B cell (primary cell): ENCODE results near the gene CSRP2. TPM values are rescaled to one million over a fixed set of nuclear protein-coding genes. Genes with fewer than 3 reads are reported as not detected.

Experiments
- ATAC-seq: fragments of 200-7000 bp; cut with Tn5 transposase; one replicate; pipeline ENCODE4 v1.10.0; 2021; ENCODE audit warnings: low read depth, mild to moderate bottlenecking, moderate number of reproducible peaks, moderate library complexity
- CTCF ChIA-PET: fragments of 350-600 bp; sonication (Branson Sonifier 250); formaldehyde crosslinking; loops from one replicate; lab custom pipeline; 2021; ENCODE audit warnings: antibody characterized with exemption, inconsistent platforms; lab: Charles Lee
- POLR2A ChIA-PET: fragments of 350-600 bp; sonication (Branson Sonifier 250); formaldehyde crosslinking; loops from one replicate; lab custom pipeline; 2021; ENCODE audit warnings: antibody characterized with exemption; lab: Charles Lee
- DNase-seq: peaks from one replicate; pipeline ENCODE4 v3.0.0; 2013
- H2AFZ ChIP-seq: 2 replicates; pipeline ENCODE4 v1.6.1; 2012; ENCODE audit warnings: mild to moderate bottlenecking, low read depth, low read length; ENCODE audit not compliant: insufficient read depth, poor library complexity, severe bottlenecking
- H3K27ac ChIP-seq, 2 donors: 1 replicate in 1 of 2; 2 replicates in 1 of 2; pipeline ENCODE4 v1.5.1; 2012 to 2013; ENCODE audit warnings: low read length in 2 of 2, mild to moderate bottlenecking in 2 of 2, moderate library complexity in 1 of 2
- H3K27me3 ChIP-seq, 4 experiments: fragments of 200-600 bp in 1 of 4; sonication (generic) in 1 of 4; replicated peaks in 1 of 4; 1 replicate in 2 of 4; 2 replicates in 2 of 4; pipeline versions ENCODE4 v1.6.1 to v1.7.0; 2013 to 2016; ENCODE audit warnings: low read length in 3 of 4, mild to moderate bottlenecking in 2 of 4, mixed read lengths in 1 of 4, moderate library complexity in 1 of 4; ENCODE audit not compliant: insufficient read depth in 4 of 4, control insufficient read depth in 3 of 4; ENCODE audit errors: control extremely low read depth in 1 of 4
- H3K36me3 ChIP-seq, 2 experiments: replicated peaks in 1 of 2; 1 replicate in 1 of 2; 2 replicates in 1 of 2; pipeline versions ENCODE4 v1.6.1 to v1.7.1; 2013; ENCODE audit warnings: low read length in 1 of 2; ENCODE audit not compliant: insufficient read depth in 2 of 2, control insufficient read depth in 1 of 2; ENCODE audit errors: control extremely low read depth in 1 of 2, extremely low read depth in 1 of 2
- H3K4me1 ChIP-seq, 2 donors: fragments of 200-600 bp in 1 of 2; sonication (generic) in 1 of 2; 1 replicate in 1 of 2; 2 replicates in 1 of 2; pipeline versions ENCODE4 v1.5.1 to v1.6.1; 2013 to 2017; ENCODE audit warnings: low read length in 2 of 2; ENCODE audit not compliant: control insufficient read depth in 2 of 2, insufficient read depth in 2 of 2
- H3K4me2 ChIP-seq: replicated peaks from 2 replicates; pipeline ENCODE3; 2012; ENCODE audit warnings: mild to moderate bottlenecking, low read depth, low read length; ENCODE audit not compliant: poor library complexity, severe bottlenecking
- H3K4me3 ChIP-seq, 5 experiments: fragments of 200-600 bp in 1 of 5; sonication (generic) in 1 of 5; 1 replicate in 3 of 5; 2 replicates in 2 of 5; pipeline versions ENCODE4 v1.5.1 to v1.7.0; 2011 to 2016; ENCODE audit warnings: low read length in 4 of 5, mild to moderate bottlenecking in 4 of 5, low read depth in 2 of 5, control low read depth in 1 of 5, moderate library complexity in 1 of 5; ENCODE audit not compliant: insufficient read depth in 1 of 5; ENCODE audit errors: control extremely low read depth in 1 of 5, extremely low read depth in 1 of 5
- H3K79me2 ChIP-seq: fragments of 200-600 bp; sonication (generic); one replicate; pipeline ENCODE4 v1.6.0; 2016; ENCODE audit warnings: low read length; ENCODE audit not compliant: control insufficient read depth, insufficient read depth
- H3K9ac ChIP-seq: fragments of 200-600 bp; sonication (generic); 2 replicates; pipeline ENCODE4 v1.6.1; 2017; ENCODE audit warnings: mild to moderate bottlenecking, low read length, moderate library complexity
- H3K9me3 ChIP-seq, 3 donors: one replicate each; pipeline versions ENCODE4 v1.6.1 to v1.7.1; 2013; ENCODE audit warnings: low read length in 2 of 3; ENCODE audit not compliant: control insufficient read depth in 2 of 3, insufficient read depth in 1 of 3; ENCODE audit errors: control extremely low read depth in 1 of 3
- H4K20me1 ChIP-seq: 2 replicates; pipeline ENCODE4 v1.6.0; 2012; ENCODE audit warnings: mild to moderate bottlenecking, low read length; ENCODE audit not compliant: insufficient read depth, control insufficient read depth, poor library complexity, severe bottlenecking
- H3K27ac Mint-ChIP-seq: one replicate; pipeline ENCODE4 v1.8.0; 2021; ENCODE audit warnings: mixed read lengths
- H3K27me3 Mint-ChIP-seq: one replicate; pipeline ENCODE4 v1.8.0; 2021; ENCODE audit warnings: mixed read lengths
- H3K4me1 Mint-ChIP-seq: one replicate; pipeline ENCODE4 v1.8.0; 2021; ENCODE audit warnings: mixed read lengths
- H3K4me3 Mint-ChIP-seq: one replicate; pipeline ENCODE4 v1.8.0; 2021; ENCODE audit warnings: mixed read lengths
- H3K9me3 Mint-ChIP-seq: one replicate; pipeline ENCODE4 v1.8.0; 2022; ENCODE audit warnings: mixed read lengths; ENCODE audit not compliant: insufficient read depth
- EZH2 ChIP-seq: IDR thresholded peaks from 2 replicates; pipeline ENCODE4 v1.6.1; 2012; ENCODE audit warnings: borderline replicate concordance, low read depth, mild to moderate bottlenecking, moderate library complexity, low read length; ENCODE audit not compliant: insufficient read depth, poor library complexity, severe bottlenecking
- WGBS: methylation state at CpG from one replicate; pipeline ENCODE4 v1.1.5; 2013; ENCODE audit warnings: missing lambda C conversion rate; ENCODE audit not compliant: insufficient coverage; 5-methylcytosine and 5-hydroxymethylcytosine counted together
- intact Hi-C: fragments of 100-400 bp; cut with micrococcal nuclease; formaldehyde crosslinking; loops from one replicate; pipeline ENCODE4 v1.10.0; 2022
- polyA plus RNA-seq: library from polyadenylated mRNA; depleted of rRNA; stranded (reverse); fragments of >200 nt; gene quantifications from 2 replicates; pipeline ENCODE4 v1.2.3, GENCODE V29; 2012
- total RNA-seq, 2 donors: library from RNA; stranded (reverse); fragments of 120-200 nt in 1 of 2; gene quantifications; 1 replicate in 1 of 2; 2 replicates in 1 of 2; pipeline versions ENCODE4 v1.2.3 to v1.2.4, GENCODE V29; 2013 to 2022
- TF ChIP-seq, protein P1 (sequence below): fragments of 200-600 bp; IDR thresholded peaks from one replicate; pipeline ENCODE4 v1.8.0; 2022; ENCODE audit warnings: antibody characterized with exemption, mild to moderate bottlenecking

CSRP2 gene
- total and polyA plus RNA-seq, 2 donors (not counting 1 experiment from before 2014, with no cell fraction given) = 0.44 TPM; not detected in 1

- H3K27me3 Mint-ChIP-seq = peaks cover 13% of the 10 kb centered on the region
- TF ChIP-seq, protein P1, sequence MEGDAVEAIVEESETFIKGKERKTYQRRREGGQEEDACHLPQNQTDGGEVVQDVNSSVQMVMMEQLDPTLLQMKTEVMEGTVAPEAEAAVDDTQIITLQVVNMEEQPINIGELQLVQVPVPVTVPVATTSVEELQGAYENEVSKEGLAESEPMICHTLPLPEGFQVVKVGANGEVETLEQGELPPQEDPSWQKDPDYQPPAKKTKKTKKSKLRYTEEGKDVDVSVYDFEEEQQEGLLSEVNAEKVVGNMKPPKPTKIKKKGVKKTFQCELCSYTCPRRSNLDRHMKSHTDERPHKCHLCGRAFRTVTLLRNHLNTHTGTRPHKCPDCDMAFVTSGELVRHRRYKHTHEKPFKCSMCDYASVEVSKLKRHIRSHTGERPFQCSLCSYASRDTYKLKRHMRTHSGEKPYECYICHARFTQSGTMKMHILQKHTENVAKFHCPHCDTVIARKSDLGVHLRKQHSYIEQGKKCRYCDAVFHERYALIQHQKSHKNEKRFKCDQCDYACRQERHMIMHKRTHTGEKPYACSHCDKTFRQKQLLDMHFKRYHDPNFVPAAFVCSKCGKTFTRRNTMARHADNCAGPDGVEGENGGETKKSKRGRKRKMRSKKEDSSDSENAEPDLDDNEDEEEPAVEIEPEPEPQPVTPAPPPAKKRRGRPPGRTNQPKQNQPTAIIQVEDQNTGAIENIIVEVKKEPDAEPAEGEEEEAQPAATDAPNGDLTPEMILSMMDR = no peak
- no peak for TF ChIP-seq EZH2
- ChIA-PET POLR2A (no interaction called here), CTCF (no interaction called here)
- H3K4me1 ChIP-seq = peaks cover 0 to 4% of the 10 kb centered on the region in 2 donors
- no peaks in the 10 kb centered on the region for H3K36me3 ChIP-seq
- H3K4me1 Mint-ChIP-seq = no peaks in the 10 kb centered on the region
- H2AFZ ChIP-seq = no peak overlapping the region
- no peaks in the 10 kb centered on the region for H3K9me3 ChIP-seq
- H3K27ac Mint-ChIP-seq = no peak overlapping the region
- no peaks in the 10 kb centered on the region for H4K20me1 ChIP-seq
- no peaks in the 10 kb centered on the region for H3K9me3 Mint-ChIP-seq
- H3K27ac ChIP-seq = no peak overlapping the region
- H3K79me2 ChIP-seq = no peaks in the 10 kb centered on the region
- WGBS = 58% methylated on average over 4 of the region's 8 CpGs
- H3K27me3 ChIP-seq = peaks cover 0 to 3% (median 0%) of the 10 kb centered on the region in 4 experiments
- H3K4me3 ChIP-seq = no peak overlapping the region
- H3K4me3 Mint-ChIP-seq = no peak overlapping the region
- H3K4me2 ChIP-seq = no peak overlapping the region
- ATAC-seq = no peak
- H3K9ac ChIP-seq = no peak overlapping the region
- intact Hi-C loops = no loop called here
- DNase-seq = no peak
These were observed 12.7 kb downstream of the CSRP2 start for GRCh38 chr12:76866151-76866567.

GRCh38 chr12:76864791-76865400 is 13.9 kb downstream of the CSRP2 start:
- H3K27me3 Mint-ChIP-seq = peaks cover 9% of the 10 kb centered on the region
- no peak overlapping the region for H3K4me3 ChIP-seq
- H3K9ac ChIP-seq = no peak overlapping the region
- intact Hi-C loops = no loop called here
- H3K9me3 ChIP-seq = no peaks in the 10 kb centered on the region
- H2AFZ ChIP-seq = no peak overlapping the region
- no peaks in the 10 kb centered on the region for H3K4me1 Mint-ChIP-seq
- H3K36me3 ChIP-seq = no peaks in the 10 kb centered on the region
- H3K27ac Mint-ChIP-seq = no peak overlapping the region
- H3K27ac ChIP-seq = no peak overlapping the region
- H4K20me1 ChIP-seq = no peaks in the 10 kb centered on the region
- CTCF ChIA-PET = no interaction called here
- no peak for DNase-seq
- no CpG with 5 or more reads among the region's 2 CpGs for WGBS
- TF ChIP-seq, protein P1 = no peak
- no peak for TF ChIP-seq EZH2
- POLR2A ChIA-PET = no interaction called here
- no peaks in the 10 kb centered on the region for H3K79me2 ChIP-seq
- H3K4me3 Mint-ChIP-seq = no peak overlapping the region
- ATAC-seq = no peak
- peaks cover 0 to 4% of the 10 kb centered on the region in 2 donors for H3K4me1 ChIP-seq
- peaks cover 0 to 3% (median 0%) of the 10 kb centered on the region in 4 experiments for H3K27me3 ChIP-seq
- H3K9me3 Mint-ChIP-seq = no peaks in the 10 kb centered on the region
- H3K4me2 ChIP-seq = no peak overlapping the region
